OCI-LY1 (cell line): ENCODE data around the gene SEMG2.

Source experiments
- H2AFZ ChIP-seq: fragments of 200-600 bp; sonication (generic), shearing (Covaris generic); 2 replicates; pipeline ENCODE4 v1.6.0; 2014; ENCODE audit warnings: antibody characterized with exemption, mild to moderate bottlenecking, low read length
- H3F3A ChIP-seq: fragments of 200-600 bp; sonication (generic), shearing (Covaris generic); 2 replicates; pipeline ENCODE4 v1.6.0; 2014; ENCODE audit warnings: mild to moderate bottlenecking, antibody characterized with exemption, low read length, moderate library complexity; ENCODE audit not compliant: insufficient read depth
- H3K27ac ChIP-seq: fragments of 200-600 bp; sonication (generic); 2 replicates; pipeline ENCODE4 v1.5.1; 2014; ENCODE audit warnings: low read length, mixed run types, mild to moderate bottlenecking, low read depth; ENCODE audit not compliant: poor library complexity, severe bottlenecking
- H3K27me3 ChIP-seq: fragments of 200-600 bp; sonication (generic); 2 replicates; pipeline ENCODE4 v1.6.0; 2014; ENCODE audit warnings: antibody characterized with exemption, mild to moderate bottlenecking, low read length, moderate library complexity; ENCODE audit not compliant: insufficient read depth
- H3K36me3 ChIP-seq: fragments of 200-600 bp; sonication (generic); 2 replicates; pipeline ENCODE4 v1.6.1; 2014; ENCODE audit warnings: mild to moderate bottlenecking, antibody characterized with exemption, low read length, moderate library complexity, mixed read lengths; ENCODE audit not compliant: insufficient read depth
- H3K4me1 ChIP-seq: fragments of 200-600 bp; sonication (generic); 2 replicates; pipeline ENCODE4 v1.5.1; 2014; ENCODE audit warnings: mild to moderate bottlenecking, low read length, moderate library complexity; ENCODE audit not compliant: insufficient read depth, severe bottlenecking
- H3K4me2 ChIP-seq: fragments of 200-600 bp; sonication (generic), shearing (Covaris generic); 2 replicates; pipeline ENCODE4 v1.6.1; 2014; ENCODE audit warnings: low read length
- H3K4me3 ChIP-seq: fragments of 200-600 bp; sonication (generic); 2 replicates; pipeline ENCODE4 v1.5.1; 2014; ENCODE audit warnings: low read length, low read depth, mild to moderate bottlenecking, mixed read lengths; ENCODE audit not compliant: poor library complexity, severe bottlenecking
- H3K79me2 ChIP-seq: fragments of 200-600 bp; shearing (Covaris generic); 2 replicates; pipeline ENCODE4 v1.6.1; 2016; ENCODE audit warnings: mixed run types, low read length, mixed read lengths; ENCODE audit not compliant: insufficient read depth
- H3K9ac ChIP-seq: fragments of 200-600 bp; sonication (generic), shearing (Covaris generic); 2 replicates; pipeline ENCODE4 v1.6.1; 2014; ENCODE audit warnings: mild to moderate bottlenecking, low read length, mixed read lengths
- H3K9me2 ChIP-seq: fragments of 200-600 bp; sonication (generic), shearing (Covaris generic); 2 replicates; pipeline ENCODE4 v1.6.1; 2014; ENCODE audit warnings: low read depth, mild to moderate bottlenecking, low read length, mixed read lengths
- H3K9me3 ChIP-seq: fragments of 200-600 bp; shearing (Covaris generic); 2 replicates; pipeline ENCODE4 v1.6.1; 2014; ENCODE audit warnings: low read length, mixed read lengths
- H4K20me1 ChIP-seq: fragments of 200-600 bp; sonication (generic), shearing (Covaris generic); 2 replicates; pipeline ENCODE4 v1.6.0; 2016; ENCODE audit warnings: mild to moderate bottlenecking, low read length; ENCODE audit not compliant: insufficient read depth
- CTCF ChIP-seq: fragments of 200-600 bp; sonication (generic), shearing (Covaris generic); IDR thresholded peaks from 2 replicates; pipeline ENCODE4 v1.5.1; 2017; ENCODE audit warnings: mild to moderate bottlenecking, antibody characterized with exemption, low read length, moderate library complexity, mixed read lengths
- EZH2 ChIP-seq: fragments of 200-600 bp; sonication (generic), shearing (Covaris generic); IDR thresholded peaks from 2 replicates; pipeline ENCODE4 v1.8.0; 2017; ENCODE audit warnings: borderline replicate concordance, mixed run types, mild to moderate bottlenecking, antibody characterized with exemption, low read length, moderate library complexity, mixed read lengths

SEMG2 gene

GRCh38 chr20:45212836-45213235 lies 8.3 kb upstream of the SEMG2 start:
- Histone ChIP-seq H3K36me3 (no peaks in the 10 kb centered on the region), H3F3A (no peaks in the 10 kb centered on the region), H3K9ac (no peak overlapping the region), H3K79me2 (no peaks in the 10 kb centered on the region), H3K4me2 (no peak overlapping the region), H4K20me1 (no peaks in the 10 kb centered on the region), H3K27ac (no peak overlapping the region), H3K4me3 (no peak overlapping the region), H3K9me2 (no peaks in the 10 kb centered on the region), H3K27me3 (no peaks in the 10 kb centered on the region), H2AFZ (no peak overlapping the region), H3K4me1 (no peaks in the 10 kb centered on the region), H3K9me3 (no peaks in the 10 kb centered on the region)
- TF ChIP-seq EZH2 (no peak), CTCF (no peak)

DNA sequence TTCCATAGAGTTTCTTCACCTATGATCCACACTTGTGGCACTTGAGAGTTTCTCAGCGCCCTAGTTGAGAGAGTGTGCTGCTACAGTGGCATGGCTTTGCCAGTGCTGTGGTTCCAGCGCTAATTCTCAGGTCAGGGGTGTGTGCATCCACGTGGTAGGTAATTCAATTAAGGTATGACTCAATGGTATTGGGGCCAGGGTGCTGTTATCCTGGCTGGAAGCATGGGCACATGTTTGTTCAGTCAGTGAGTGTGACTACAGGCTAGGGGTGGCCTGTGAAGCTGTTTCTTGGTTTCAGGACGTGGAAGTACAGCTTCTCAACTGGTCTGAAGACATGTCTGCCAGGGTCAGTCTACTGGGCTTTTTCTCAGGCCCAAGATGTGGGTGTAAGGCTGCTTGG lies 3.0 kb upstream of the SEMG2 start:
- Histone ChIP-seq H3K27me3 (no peaks in the 10 kb centered on the region), H3K4me3 (no peak overlapping the region), H3K4me1 (no peaks in the 10 kb centered on the region), H4K20me1 (no peaks in the 10 kb centered on the region), H3K9me2 (no peaks in the 10 kb centered on the region), H3K79me2 (no peaks in the 10 kb centered on the region), H3K9ac (no peak overlapping the region), H3K36me3 (no peaks in the 10 kb centered on the region), H3K27ac (no peak overlapping the region), H2AFZ (no peak overlapping the region), H3K9me3 (no peaks in the 10 kb centered on the region), H3F3A (no peaks in the 10 kb centered on the region), H3K4me2 (no peak overlapping the region)
- no peak for TF ChIP-seq CTCF
- no peak for TF ChIP-seq EZH2

- H4K20me1 ChIP-seq: no peaks in the 10 kb centered on the region
- H3K27ac ChIP-seq: no peak overlapping the region
- no peaks in the 10 kb centered on the region for H3K9me2 ChIP-seq
- no peak overlapping the region for H3K4me2 ChIP-seq
- no peaks in the 10 kb centered on the region for H3K4me1 ChIP-seq
- H3K79me2 ChIP-seq: no peaks in the 10 kb centered on the region
- no peak for TF ChIP-seq EZH2
- no peak for TF ChIP-seq CTCF
- no peak overlapping the region for H3K4me3 ChIP-seq
- H2AFZ ChIP-seq: no peak overlapping the region
- H3K9ac ChIP-seq: no peak overlapping the region
- no peaks in the 10 kb centered on the region for H3F3A ChIP-seq
- H3K9me3 ChIP-seq: no peaks in the 10 kb centered on the region
- no peaks in the 10 kb centered on the region for H3K36me3 ChIP-seq
- no peaks in the 10 kb centered on the region for H3K27me3 ChIP-seq
Measured at GRCh38 chr20:45218636-45219035, 2.5 kb upstream of the SEMG2 start.
